ENCODE results near the gene TTC34.

Gene TTC34

DNA sequence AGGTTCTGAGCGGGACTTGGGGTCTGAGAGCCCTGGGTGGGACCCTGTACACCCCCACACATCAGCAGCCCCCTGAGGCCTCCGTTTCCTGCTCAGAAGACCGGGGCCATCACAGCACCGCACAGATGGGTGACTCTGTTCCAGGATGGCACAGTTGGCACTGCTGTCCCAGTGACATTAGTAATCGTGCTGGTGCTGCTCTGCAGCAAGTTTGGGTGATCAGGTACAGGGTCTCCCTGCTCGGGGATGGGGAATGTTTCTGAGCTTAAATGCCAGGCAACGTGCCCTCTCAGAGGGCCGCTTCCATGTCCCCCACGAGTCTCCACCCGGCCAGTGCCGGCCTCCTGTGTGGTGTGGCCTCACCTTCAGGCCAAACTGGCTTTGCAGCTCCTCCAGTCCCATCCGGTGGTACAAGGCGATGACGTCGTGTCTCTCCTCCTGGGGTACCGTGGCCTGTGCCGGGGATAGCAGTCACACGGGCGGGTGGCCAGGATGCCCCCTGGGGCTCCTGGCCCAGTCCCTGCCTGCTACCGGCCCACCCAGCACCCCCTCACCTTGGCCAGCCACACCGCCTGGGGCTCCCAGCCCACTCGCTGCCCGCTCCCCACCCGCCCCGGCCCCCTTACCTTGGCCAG, 197.9 kb downstream of the TTC34 start:
- TF ChIP-seq, protein P1, sequence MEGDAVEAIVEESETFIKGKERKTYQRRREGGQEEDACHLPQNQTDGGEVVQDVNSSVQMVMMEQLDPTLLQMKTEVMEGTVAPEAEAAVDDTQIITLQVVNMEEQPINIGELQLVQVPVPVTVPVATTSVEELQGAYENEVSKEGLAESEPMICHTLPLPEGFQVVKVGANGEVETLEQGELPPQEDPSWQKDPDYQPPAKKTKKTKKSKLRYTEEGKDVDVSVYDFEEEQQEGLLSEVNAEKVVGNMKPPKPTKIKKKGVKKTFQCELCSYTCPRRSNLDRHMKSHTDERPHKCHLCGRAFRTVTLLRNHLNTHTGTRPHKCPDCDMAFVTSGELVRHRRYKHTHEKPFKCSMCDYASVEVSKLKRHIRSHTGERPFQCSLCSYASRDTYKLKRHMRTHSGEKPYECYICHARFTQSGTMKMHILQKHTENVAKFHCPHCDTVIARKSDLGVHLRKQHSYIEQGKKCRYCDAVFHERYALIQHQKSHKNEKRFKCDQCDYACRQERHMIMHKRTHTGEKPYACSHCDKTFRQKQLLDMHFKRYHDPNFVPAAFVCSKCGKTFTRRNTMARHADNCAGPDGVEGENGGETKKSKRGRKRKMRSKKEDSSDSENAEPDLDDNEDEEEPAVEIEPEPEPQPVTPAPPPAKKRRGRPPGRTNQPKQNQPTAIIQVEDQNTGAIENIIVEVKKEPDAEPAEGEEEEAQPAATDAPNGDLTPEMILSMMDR (conservative IDR thresholded peaks at IDR 0.05; ENCODE audit: control insufficient read depth, insufficient read depth, low read depth, low read length) = no peak
- no peak overlapping the region for H3K4me3 ChIP-seq (ENCODE audit: control insufficient read depth, low read depth, low read length)
- DNase-seq (ENCODE audit: low read depth) = no peak

DNA sequence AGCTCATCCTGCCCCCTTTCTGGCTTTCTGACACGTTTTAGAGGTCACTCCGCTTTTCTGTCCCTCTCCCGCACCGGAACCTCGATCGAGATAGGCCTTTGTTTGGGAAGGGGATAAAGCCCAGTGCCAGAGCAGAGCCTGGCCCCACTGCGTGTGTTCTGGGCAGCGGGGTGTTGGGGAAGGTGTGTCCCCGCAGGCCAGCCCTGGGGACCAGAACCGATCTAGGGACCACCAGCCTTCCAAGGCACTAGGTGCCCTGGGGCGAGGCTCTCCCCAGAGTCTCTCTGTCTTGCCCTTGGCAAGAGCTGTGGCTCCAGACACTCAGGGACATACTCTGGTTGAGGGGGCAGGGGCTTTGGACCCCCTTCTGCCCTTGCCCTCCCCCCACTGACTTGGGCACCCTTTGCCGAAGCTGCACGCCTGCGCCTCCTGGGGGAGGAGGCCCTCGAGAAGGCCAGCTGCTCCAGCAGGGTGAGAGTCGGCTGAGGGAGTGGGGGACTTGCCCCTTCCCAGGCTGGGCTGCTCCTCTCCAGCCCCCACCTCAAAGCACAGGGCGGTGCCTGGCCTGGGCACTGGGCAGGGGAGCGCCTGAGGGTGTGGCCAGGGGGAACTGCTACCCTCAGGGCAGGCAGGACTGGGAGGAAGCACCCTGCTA, 198.5 kb downstream of the TTC34 start:
- TF ChIP-seq, protein P1 (conservative IDR thresholded peaks at IDR 0.05; ENCODE audit: control insufficient read depth, insufficient read depth, low read depth, low read length) = no peak
- no peak overlapping the region for H3K4me3 ChIP-seq (ENCODE audit: control insufficient read depth, low read depth, low read length)
- DNase-seq (ENCODE audit: low read depth) = no peak

GRCh38 chr1:2602311-2602835, 199.1 kb downstream of the TTC34 start:
- no peak overlapping the region for H3K4me3 ChIP-seq (ENCODE audit: control insufficient read depth, low read depth, low read length)
- TF ChIP-seq, protein P1 (conservative IDR thresholded peaks at IDR 0.05; ENCODE audit: control insufficient read depth, insufficient read depth, low read depth, low read length) = no peak
- no peak for DNase-seq (ENCODE audit: low read depth)

- TF ChIP-seq, protein P1 (conservative IDR thresholded peaks at IDR 0.05; ENCODE audit: control insufficient read depth, insufficient read depth, low read depth, low read length) = no peak
- H3K4me3 ChIP-seq (ENCODE audit: control insufficient read depth, low read depth, low read length) = no peak overlapping the region
- no peak for DNase-seq (ENCODE audit: low read depth)
Measured at GRCh38 chr1:2601721-2602303, 199.7 kb downstream of the TTC34 start.

GRCh38 chr1:2598329-2598931, 203.1 kb downstream of the TTC34 start:
- TF ChIP-seq, protein P1 (conservative IDR thresholded peaks at IDR 0.05; ENCODE audit: control insufficient read depth, insufficient read depth, low read depth, low read length) = no peak

DNA sequence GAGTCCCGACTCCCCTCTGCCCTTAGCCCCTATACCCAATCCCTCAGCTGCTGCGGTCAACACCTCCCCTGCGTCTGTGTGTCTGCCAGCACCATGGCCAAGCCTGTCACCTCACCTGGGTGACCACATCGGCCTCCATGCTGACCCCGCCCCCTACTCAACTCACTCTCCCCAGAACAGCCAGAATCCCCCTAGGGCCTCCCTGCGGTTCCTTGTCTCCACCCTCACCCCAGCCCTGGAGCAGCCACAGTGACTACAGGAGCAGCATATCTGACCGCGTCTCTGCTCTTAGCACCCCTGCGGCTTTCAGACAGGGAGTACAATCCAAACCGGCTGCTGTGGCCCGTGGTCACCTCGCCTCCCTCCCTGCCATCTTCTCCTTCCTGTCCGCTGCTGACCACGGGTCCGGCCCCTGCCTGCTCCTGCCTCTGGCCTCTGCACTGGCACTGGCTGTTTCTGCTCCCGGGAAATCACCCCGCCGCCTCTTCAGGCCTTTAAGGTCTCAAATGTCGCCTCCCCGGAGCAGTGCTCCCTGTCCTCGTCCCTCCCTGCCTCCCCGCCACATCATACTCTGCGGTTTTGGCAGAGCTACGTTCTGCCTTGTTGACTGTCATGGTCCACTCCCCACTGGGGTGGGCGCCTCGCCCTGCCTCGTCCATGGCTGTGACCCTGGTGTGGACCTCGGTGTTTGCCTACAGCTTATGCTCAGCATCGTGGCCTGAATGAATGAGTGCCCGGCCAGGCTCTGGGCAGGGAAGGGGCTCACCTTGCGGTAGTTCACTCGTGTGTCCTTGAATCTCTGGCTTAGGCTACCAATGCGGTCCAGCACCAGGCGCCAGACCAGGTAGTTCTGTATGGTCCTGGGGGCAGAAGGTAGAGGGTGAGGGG, 203.8 kb downstream of the TTC34 start:
- DNase-seq (ENCODE audit: low read depth) = no peak
- TF ChIP-seq, protein P1 (conservative IDR thresholded peaks at IDR 0.05; ENCODE audit: control insufficient read depth, insufficient read depth, low read depth, low read length) = no peak
- no peak overlapping the region for H3K4me3 ChIP-seq (ENCODE audit: control insufficient read depth, low read depth, low read length)

More at GRCh38 chr1:2598329-2598931, 203.1 kb downstream of the TTC34 start:
- no peak for DNase-seq (ENCODE audit: low read depth)
- no peak overlapping the region for H3K4me3 ChIP-seq (ENCODE audit: control insufficient read depth, low read depth, low read length)

Measured in fibroblast of mammary gland (primary cell).